ENCODE measurements around the gene KATNAL2. TPM values are rescaled to one million over a fixed set of nuclear protein-coding genes. Genes with fewer than 3 reads are reported as not detected.

Gene KATNAL2
- polyA plus RNA-seq, 1 of the 3 experiments (the other 2 are of a cell fraction): 6.5 TPM

GRCh38 chr18:46891742-46892214 is 25.6 kb upstream of the KATNAL2 start:
- Histone ChIP-seq H2AFZ (ENCODE audit: low read depth) (no peak overlapping the region), H3K27ac (ENCODE audit: low read depth in 2 of 2, low read length in 1 of 2) (no peak overlapping the region), H3K36me3 (replicated peaks in 1 of 2; ENCODE audit: control insufficient read depth in 1 of 2, insufficient read depth in 2 of 2, low read length in 1 of 2) (peaks cover 15 to 36% of the 10 kb centered on the region in 2 experiments), H4K20me1 (ENCODE audit: insufficient read depth) (no peaks in the 10 kb centered on the region), H3K9me3 (peaks cover 15% of the 10 kb centered on the region), H3K4me2 (no peak overlapping the region), H3K79me2 (ENCODE audit: insufficient read depth) (peaks cover 42% of the 10 kb centered on the region), H3K27me3 (ENCODE audit: insufficient read depth) (no peaks in the 10 kb centered on the region), H3K4me3 (ENCODE audit: low read depth in 2 of 2, low read length in 1 of 2) (no peak overlapping the region), H3K9ac (no peak overlapping the region), H3K9me2 (no peaks in the 10 kb centered on the region), H3K4me1 (ENCODE audit: control insufficient read depth in 1 of 2, insufficient read depth in 2 of 2, low read depth in 1 of 2, low read length in 1 of 2) (no peaks in the 10 kb centered on the region; a peak in 1 of 4 replicates), H3F3A (replicated peaks; ENCODE audit: insufficient read depth) (no peaks in the 10 kb centered on the region)
- ChIA-PET POLR2A (no interaction called here), CTCF (no interaction called here)
- TF ChIP-seq USF1 (IDR thresholded peaks at IDR 0.05; ENCODE audit: borderline replicate concordance, low read depth): no peak
- no peak for TF ChIP-seq POLR2AphosphoS5 (IDR thresholded peaks at IDR 0.05; ENCODE audit: low read depth, low read length)
- no peak for TF ChIP-seq TAF1 (IDR thresholded peaks at IDR 0.05; ENCODE audit: borderline replicate concordance, low read depth, low read length)
- TF ChIP-seq RAD21 (IDR thresholded peaks at IDR 0.05; ENCODE audit: low read length): no peak
- no peak for TF ChIP-seq TCF12 (IDR thresholded peaks at IDR 0.05)
- TF ChIP-seq EP300 (IDR thresholded peaks at IDR 0.05; ENCODE audit: borderline replicate concordance in 1 of 2, low read depth in 1 of 2, low read length in 1 of 2): no peak
- TF ChIP-seq TEAD4 (IDR thresholded peaks at IDR 0.05; ENCODE audit: borderline replicate concordance, insufficient read depth): no peak
- DNase-seq: no peak
- 93% methylated on average over 3 of the region's 3 CpGs for WGBS (ENCODE audit: low lambda C conversion rate)

GRCh38 chr18:46892842-46893241 is 24.6 kb upstream of the KATNAL2 start:
- Histone ChIP-seq H3K9me2 (no peaks in the 10 kb centered on the region), H3K9ac (no peak overlapping the region), H3K4me2 (no peak overlapping the region), H4K20me1 (ENCODE audit: insufficient read depth) (no peaks in the 10 kb centered on the region), H3K79me2 (ENCODE audit: insufficient read depth) (peaks cover 50% of the 10 kb centered on the region), H3K27ac (ENCODE audit: low read depth in 2 of 2, low read length in 1 of 2) (no peak overlapping the region), H3K4me3 (ENCODE audit: low read depth in 2 of 2, low read length in 1 of 2) (no peak overlapping the region), H3K36me3 (replicated peaks in 1 of 2; ENCODE audit: control insufficient read depth in 1 of 2, insufficient read depth in 2 of 2, low read length in 1 of 2) (peaks cover 15 to 27% of the 10 kb centered on the region in 2 experiments), H3K9me3 (peaks cover 11% of the 10 kb centered on the region), H2AFZ (ENCODE audit: low read depth) (no peak overlapping the region), H3K4me1 (ENCODE audit: control insufficient read depth in 1 of 2, insufficient read depth in 2 of 2, low read depth in 1 of 2, low read length in 1 of 2) (no peaks in the 10 kb centered on the region; a peak in 1 of 4 replicates), H3F3A (replicated peaks; ENCODE audit: insufficient read depth) (no peaks in the 10 kb centered on the region), H3K27me3 (ENCODE audit: insufficient read depth) (no peaks in the 10 kb centered on the region)
- TF ChIP-seq TCF12 (IDR thresholded peaks at IDR 0.05) (no peak), TAF1 (IDR thresholded peaks at IDR 0.05; ENCODE audit: borderline replicate concordance, low read depth, low read length) (no peak), TEAD4 (IDR thresholded peaks at IDR 0.05; ENCODE audit: borderline replicate concordance, insufficient read depth) (no peak), IRF3 (IDR thresholded peaks at IDR 0.05; ENCODE audit: low read depth, low read length) (no peak), EP300 (IDR thresholded peaks at IDR 0.05; ENCODE audit: borderline replicate concordance in 1 of 2, low read depth in 1 of 2, low read length in 1 of 2) (no peak), CHD2 (IDR thresholded peaks at IDR 0.05; ENCODE audit: low read length, partially characterized antibody) (no peak), SIN3A (IDR thresholded peaks at IDR 0.05; ENCODE audit: borderline replicate concordance, low read depth, low read length) (no peak), POLR2AphosphoS5 (IDR thresholded peaks at IDR 0.05; ENCODE audit: low read depth, low read length) (no peak)
- no peak for DNase-seq
- POLR2A ChIA-PET: no interaction called here
- CTCF ChIA-PET: no interaction called here
- 86% methylated on average over 1 of the region's 1 CpG for WGBS (ENCODE audit: low lambda C conversion rate)
